Right lobe of liver (tissue), 6 donors: ENCODE measurements around the gene NDFIP2. TPM values are rescaled to one million over a fixed set of nuclear protein-coding genes. Genes with fewer than 3 reads are reported as not detected.

Source experiments
- ATAC-seq, 4 donors: fragments of 200-7000 bp; cut with Tn5 transposase; one replicate each; pipeline ENCODE4 v1.9.1; 2020; ENCODE audit warnings: mild to moderate bottlenecking in 4 of 4, moderate library complexity in 4 of 4
- DNase-seq, 3 donors: peaks; one replicate each; pipeline ENCODE4 v3.0.0-alpha.2; 2020
- H3K27ac ChIP-seq, 3 donors: fragments of 200-600 bp; one replicate each; pipeline ENCODE4 v1.8.0; 2022
- H3K27me3 ChIP-seq, 2 donors: fragments of 200-600 bp; one replicate each; pipeline ENCODE4 v1.8.0; 2022
- H3K36me3 ChIP-seq, 4 donors: fragments of 200-600 bp; sonication (generic) in 1 of 4; one replicate each; pipeline versions ENCODE4 v1.5.1 to v1.8.0; 2017 to 2022; ENCODE audit warnings: control low read depth in 1 of 4
- H3K4me1 ChIP-seq, 4 donors: fragments of 200-600 bp; sonication (generic) in 1 of 4; one replicate each; pipeline versions ENCODE4 v1.5.1 to v1.8.0; 2017 to 2022; ENCODE audit warnings: control low read depth in 1 of 4
- H3K4me3 ChIP-seq, 3 donors: fragments of 200-600 bp; one replicate each; pipeline ENCODE4 v1.8.0; 2022
- H3K9me3 ChIP-seq, 4 donors: fragments of 200-600 bp; sonication (generic) in 1 of 4; one replicate each; pipeline versions ENCODE4 v1.5.1 to v1.8.0; 2017 to 2022; ENCODE audit warnings: control low read depth in 1 of 4
- POLR2A ChIP-seq: fragments of 450-650 bp; IDR thresholded peaks from one replicate; pipeline ENCODE4 v1.6.1; 2017; ENCODE audit warnings: antibody characterized with exemption, mild to moderate bottlenecking
- WGBS: methylation state at CpG from one replicate; pipeline ENCODE4 v1.1.6; 2018; ENCODE audit warnings: low coverage, low lambda C conversion rate; ENCODE audit not compliant: insufficient coverage; ENCODE audit errors: missing lambda C conversion rate; 5-methylcytosine and 5-hydroxymethylcytosine counted together
- intact Hi-C, 2 donors: fragments of 100-400 bp; cut with DNase I; formaldehyde crosslinking; loops; one replicate each; pipeline versions ENCODE4 v1.11.2 to v1.14.1; 2022
- total RNA-seq, 6 experiments: library from RNA; depleted of rRNA in 2 of 6; stranded (reverse); fragments of >200 nt in 2 of 6; fragmentation: NEBNext Ultra II Directional in 3 of 6; extraction: Animal tissue kit (Norgen Biotek cat#: 25700) in 3 of 6; gene quantifications; one replicate each; pipeline versions ENCODE4 v1.1.0 to v1.2.4, GENCODE V29; 2016 to 2023
- TF ChIP-seq, protein P1 (sequence below), 4 donors: fragments of 200-600 bp in 3 of 4; fragments of 450-650 bp in 1 of 4; IDR thresholded peaks; one replicate each; pipeline versions ENCODE4 v1.5.1 to v1.8.0; 2016 to 2022; ENCODE audit warnings: antibody characterized with exemption in 4 of 4, mild to moderate bottlenecking in 2 of 4
- donor health status: DM: no; HTN: yes; CAD: no.
- donor health status: DM: no; HTN: no; CAD: no.
- donor health status: DM: no; HTN: no; CAD: no.
- donor health status: DM: no; HTN: yes; CAD: no.
- donor health status: DM: no; HTN: yes; CAD: no.

Gene NDFIP2
- total RNA-seq, 6 experiments from 2014 or later, result 20.3 to 32.7 (median 27.5) TPM

DNA sequence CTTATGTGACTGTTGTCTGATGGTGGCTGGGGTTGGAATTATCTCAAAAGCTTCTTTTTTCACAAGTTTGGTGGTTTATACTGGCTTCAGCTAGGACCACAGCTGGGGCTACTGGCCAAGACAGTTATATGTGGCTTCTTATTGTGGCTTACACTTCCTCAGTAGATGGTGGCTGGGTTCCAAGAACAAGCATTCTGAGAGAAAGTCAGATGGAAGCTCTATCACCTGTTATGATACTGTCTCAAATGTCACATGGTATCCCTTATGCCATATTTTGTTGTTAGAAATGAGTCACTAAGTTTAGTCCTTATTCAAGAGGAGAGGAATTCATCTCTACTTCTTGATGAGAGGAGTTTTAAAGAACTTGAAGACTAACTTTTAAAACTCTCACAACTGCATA is 41.6 kb downstream of the NDFIP2 start:
- Histone ChIP-seq H3K9me3 (no peaks in the 10 kb centered on the region), H3K27me3 (no peaks in the 10 kb centered on the region), H3K36me3 (peaks cover 0 to 11% (median 0%) of the 10 kb centered on the region in 4 donors), H3K4me1 (peaks cover 0 to 8% (median 0%) of the 10 kb centered on the region in 4 donors), H3K27ac (no peak overlapping the region), H3K4me3 (no peak overlapping the region)
- DNase-seq, result no peak
- no peak for ATAC-seq
- intact Hi-C loops, result no loop called here
- TF ChIP-seq, protein P1, sequence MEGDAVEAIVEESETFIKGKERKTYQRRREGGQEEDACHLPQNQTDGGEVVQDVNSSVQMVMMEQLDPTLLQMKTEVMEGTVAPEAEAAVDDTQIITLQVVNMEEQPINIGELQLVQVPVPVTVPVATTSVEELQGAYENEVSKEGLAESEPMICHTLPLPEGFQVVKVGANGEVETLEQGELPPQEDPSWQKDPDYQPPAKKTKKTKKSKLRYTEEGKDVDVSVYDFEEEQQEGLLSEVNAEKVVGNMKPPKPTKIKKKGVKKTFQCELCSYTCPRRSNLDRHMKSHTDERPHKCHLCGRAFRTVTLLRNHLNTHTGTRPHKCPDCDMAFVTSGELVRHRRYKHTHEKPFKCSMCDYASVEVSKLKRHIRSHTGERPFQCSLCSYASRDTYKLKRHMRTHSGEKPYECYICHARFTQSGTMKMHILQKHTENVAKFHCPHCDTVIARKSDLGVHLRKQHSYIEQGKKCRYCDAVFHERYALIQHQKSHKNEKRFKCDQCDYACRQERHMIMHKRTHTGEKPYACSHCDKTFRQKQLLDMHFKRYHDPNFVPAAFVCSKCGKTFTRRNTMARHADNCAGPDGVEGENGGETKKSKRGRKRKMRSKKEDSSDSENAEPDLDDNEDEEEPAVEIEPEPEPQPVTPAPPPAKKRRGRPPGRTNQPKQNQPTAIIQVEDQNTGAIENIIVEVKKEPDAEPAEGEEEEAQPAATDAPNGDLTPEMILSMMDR (IDR thresholded peaks at IDR 0.05), result no peak
- no peak for TF ChIP-seq POLR2A

DNA sequence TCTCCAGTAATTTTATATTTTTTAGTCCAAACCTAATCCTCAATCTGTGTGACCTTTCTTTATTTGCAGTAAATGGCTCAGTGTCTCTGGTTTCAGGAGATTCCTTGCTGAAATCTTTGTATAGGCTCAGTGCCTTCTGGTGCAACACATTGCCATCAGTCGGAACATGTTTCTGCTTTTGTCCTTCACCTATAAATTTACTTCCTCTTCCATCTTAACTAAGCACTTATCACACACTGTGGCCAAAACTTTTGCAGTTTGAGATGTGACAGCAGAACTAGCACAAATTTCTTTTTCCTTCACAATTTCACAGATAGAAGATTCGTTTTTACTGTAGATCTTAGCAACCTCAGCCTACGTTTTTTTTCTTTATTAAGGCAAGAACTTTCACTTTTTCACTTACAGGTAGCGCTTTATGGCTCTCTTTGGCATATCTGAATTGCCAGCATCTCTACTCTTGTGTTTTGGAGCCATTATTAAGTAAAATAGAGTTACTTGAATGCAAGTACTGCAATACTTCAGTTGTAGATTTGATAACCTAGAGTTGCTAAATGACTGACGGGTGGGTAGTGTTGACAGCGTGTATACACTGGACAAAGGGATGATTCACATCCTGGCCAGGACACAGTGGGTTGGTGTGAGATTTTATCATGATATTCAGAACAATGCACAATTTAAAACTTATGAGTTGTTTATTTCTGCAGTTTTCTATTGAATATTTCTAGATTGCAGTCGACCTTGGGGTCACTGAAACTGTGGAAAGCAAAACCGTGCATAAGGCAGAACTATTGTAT is 44.3 kb downstream of the NDFIP2 start:
- H3K27ac ChIP-seq, result no peak overlapping the region
- no peak for TF ChIP-seq POLR2A
- TF ChIP-seq, protein P1 (IDR thresholded peaks at IDR 0.05), result no peak
- ATAC-seq (peak in 2 of 4 donors; percentile 44 to 57), DNase-seq (no peak)
- H3K27me3 ChIP-seq, result no peaks in the 10 kb centered on the region
- peaks cover 0 to 8% (median 0%) of the 10 kb centered on the region in 4 donors for H3K4me1 ChIP-seq
- no peak overlapping the region for H3K4me3 ChIP-seq
- intact Hi-C loops, result no loop called here
- no peaks in the 10 kb centered on the region for H3K9me3 ChIP-seq
- peaks cover 0 to 11% (median 0%) of the 10 kb centered on the region in 4 donors for H3K36me3 ChIP-seq
- WGBS, result 59% methylated on average over 8 of the region's 8 CpGs

DNA sequence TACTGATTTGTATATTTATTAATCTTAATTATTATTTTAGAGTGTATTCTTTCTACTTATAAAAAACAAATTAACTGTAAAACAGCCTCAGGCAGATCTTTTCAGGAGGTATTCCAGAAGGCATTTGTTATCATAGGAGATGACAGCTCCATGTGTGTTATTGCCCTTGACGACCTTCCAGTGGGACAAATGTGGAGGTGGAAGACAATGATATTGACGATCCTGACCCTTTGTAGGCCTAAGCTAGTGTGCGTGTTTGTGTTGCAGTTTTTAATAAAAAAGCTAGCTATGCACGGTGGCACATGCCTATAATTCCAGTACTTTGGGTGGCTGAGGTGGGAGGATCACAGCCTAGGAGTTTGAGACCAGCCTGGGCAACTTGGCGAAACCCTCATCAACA is 46.7 kb downstream of the NDFIP2 start:
- H3K4me3 ChIP-seq, result no peak overlapping the region
- H3K9me3 ChIP-seq, result no peaks in the 10 kb centered on the region
- H3K36me3 ChIP-seq, result peaks cover 0 to 5% (median 0%) of the 10 kb centered on the region in 4 donors
- intact Hi-C loops, result no loop called here
- H3K4me1 ChIP-seq, result peaks cover 0 to 8% (median 0%) of the 10 kb centered on the region in 4 donors
- no peak overlapping the region for H3K27ac ChIP-seq
- TF ChIP-seq, protein P1 (IDR thresholded peaks at IDR 0.05), result no peak
- TF ChIP-seq POLR2A, result no peak
- 90% methylated on average over 5 of the region's 5 CpGs for WGBS
- ATAC-seq (no peak), DNase-seq (no peak)
- no peaks in the 10 kb centered on the region for H3K27me3 ChIP-seq

DNA sequence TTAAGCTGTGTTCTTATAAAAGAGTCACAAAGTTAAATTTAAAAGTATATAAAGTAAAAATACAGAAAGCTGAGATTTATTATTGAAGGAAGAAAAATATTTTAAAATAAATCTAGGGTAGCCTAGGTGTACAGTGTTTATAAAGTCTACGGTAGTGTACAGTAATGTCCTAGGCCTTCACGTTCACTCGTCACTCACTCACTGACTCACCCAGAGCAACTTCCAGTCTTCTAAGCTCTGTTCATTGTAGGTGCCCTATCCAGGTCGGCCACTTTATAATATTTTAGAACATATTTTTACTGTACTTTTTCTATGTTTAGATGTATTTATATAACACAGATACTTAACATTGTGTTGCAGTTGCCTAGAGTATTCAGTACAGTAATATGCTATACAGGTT is 47.4 kb downstream of the NDFIP2 start:
- intact Hi-C loops, result no loop called here
- TF ChIP-seq POLR2A, result no peak
- TF ChIP-seq, protein P1 (IDR thresholded peaks at IDR 0.05), result no peak
- H3K36me3 ChIP-seq, result peaks cover 0 to 5% (median 0%) of the 10 kb centered on the region in 4 donors
- no peak for DNase-seq
- H3K9me3 ChIP-seq, result no peaks in the 10 kb centered on the region
- H3K4me3 ChIP-seq, result no peak overlapping the region
- no peak for ATAC-seq
- H3K27ac ChIP-seq, result no peak overlapping the region
- no peaks in the 10 kb centered on the region for H3K27me3 ChIP-seq
- 95% methylated on average over 4 of the region's 4 CpGs for WGBS
- H3K4me1 ChIP-seq, result peaks cover 0 to 8% (median 0%) of the 10 kb centered on the region in 4 donors
